ENCODE measurements around the gene CFAP45. TPM values are rescaled to one million over a fixed set of nuclear protein-coding genes. Genes with fewer than 3 reads are reported as not detected.

The CFAP45 gene
- total RNA-seq, 2 donors from 2014 or later = 0.49 to 0.55 TPM

DNA sequence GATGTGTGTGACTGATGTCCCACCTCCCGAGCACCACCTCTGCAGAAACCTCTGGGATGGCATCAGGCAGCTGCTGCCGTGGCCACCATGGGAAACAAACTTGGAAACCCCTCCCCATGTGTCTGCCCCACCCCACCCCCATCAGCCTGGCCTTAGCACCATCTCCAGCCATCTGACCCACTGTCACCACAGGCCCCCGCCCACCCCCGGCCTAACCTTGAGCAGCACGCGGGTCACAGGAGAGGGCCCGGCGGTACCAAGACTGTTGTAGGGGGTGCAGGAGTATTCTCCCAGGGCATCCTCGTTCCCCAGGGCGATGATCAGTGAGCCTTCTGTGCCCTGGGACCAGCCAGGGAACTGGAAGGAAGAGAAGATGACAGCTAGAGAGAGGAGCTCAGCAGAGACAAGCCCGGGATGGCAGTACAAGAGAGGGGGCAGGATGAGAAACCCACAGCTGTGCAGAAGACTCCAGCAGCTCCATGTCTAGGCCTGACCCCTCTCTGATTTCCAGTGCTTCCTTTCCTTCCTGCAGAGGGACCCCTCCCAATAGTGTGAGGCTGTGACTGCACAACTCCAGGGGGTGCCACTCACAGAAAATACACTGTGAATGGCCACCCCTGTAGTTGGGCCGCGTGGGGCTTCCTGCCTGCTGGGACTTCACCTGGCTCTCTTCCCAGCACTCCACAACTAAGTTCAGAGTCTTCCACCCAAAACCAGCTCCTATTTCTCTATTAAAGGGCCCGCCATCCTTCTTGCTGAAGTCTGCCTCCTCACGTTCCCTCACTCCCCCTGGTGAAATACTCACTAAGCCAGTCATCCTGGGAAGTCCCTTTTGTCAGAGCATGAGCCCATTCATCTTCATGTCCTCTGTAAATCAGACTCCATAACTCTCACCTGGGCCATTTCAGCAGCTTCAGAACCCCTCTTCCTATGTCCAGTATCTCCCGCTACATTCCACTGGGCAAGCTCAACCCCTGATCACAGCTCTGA is 32.6 kb upstream of the CFAP45 start:
- no peak overlapping the region for H3K27ac Mint-ChIP-seq
- no peaks in the 10 kb centered on the region for H3K36me3 Mint-ChIP-seq (ENCODE audit: low read depth)
- Histone ChIP-seq H3K27me3 (ENCODE audit: control insufficient read depth, insufficient read depth, low read length, poor library complexity, severe bottlenecking) (no peaks in the 10 kb centered on the region), H3K9ac (ENCODE audit: extremely low read depth, low read length, poor library complexity, severe bottlenecking) (no peak overlapping the region), H3K9me3 (ENCODE audit: control insufficient read depth, low read length) (no peaks in the 10 kb centered on the region), H3K4me3 (ENCODE audit: low read length) (no peak overlapping the region), H3K27ac (ENCODE audit: low read depth, low read length) (no peak overlapping the region), H3K36me3 (ENCODE audit: control insufficient read depth, insufficient read depth, low read length) (no peaks in the 10 kb centered on the region), H3K4me1 (ENCODE audit: control insufficient read depth, insufficient read depth, low read length) (peaks cover 10% of the 10 kb centered on the region)
- H3K4me1 Mint-ChIP-seq = peaks cover 17% of the 10 kb centered on the region
- DNase-seq = no peak
- peaks cover 12% of the 10 kb centered on the region for H3K27me3 Mint-ChIP-seq (ENCODE audit: insufficient read depth)
- WGBS, 2 experiments (ENCODE audit: insufficient coverage in 1 of 2, insufficient read length in 1 of 2) = 87 to 90% methylated on average over 7 to 16 of the region's 16 CpGs
- TF ChIP-seq, protein P1, sequence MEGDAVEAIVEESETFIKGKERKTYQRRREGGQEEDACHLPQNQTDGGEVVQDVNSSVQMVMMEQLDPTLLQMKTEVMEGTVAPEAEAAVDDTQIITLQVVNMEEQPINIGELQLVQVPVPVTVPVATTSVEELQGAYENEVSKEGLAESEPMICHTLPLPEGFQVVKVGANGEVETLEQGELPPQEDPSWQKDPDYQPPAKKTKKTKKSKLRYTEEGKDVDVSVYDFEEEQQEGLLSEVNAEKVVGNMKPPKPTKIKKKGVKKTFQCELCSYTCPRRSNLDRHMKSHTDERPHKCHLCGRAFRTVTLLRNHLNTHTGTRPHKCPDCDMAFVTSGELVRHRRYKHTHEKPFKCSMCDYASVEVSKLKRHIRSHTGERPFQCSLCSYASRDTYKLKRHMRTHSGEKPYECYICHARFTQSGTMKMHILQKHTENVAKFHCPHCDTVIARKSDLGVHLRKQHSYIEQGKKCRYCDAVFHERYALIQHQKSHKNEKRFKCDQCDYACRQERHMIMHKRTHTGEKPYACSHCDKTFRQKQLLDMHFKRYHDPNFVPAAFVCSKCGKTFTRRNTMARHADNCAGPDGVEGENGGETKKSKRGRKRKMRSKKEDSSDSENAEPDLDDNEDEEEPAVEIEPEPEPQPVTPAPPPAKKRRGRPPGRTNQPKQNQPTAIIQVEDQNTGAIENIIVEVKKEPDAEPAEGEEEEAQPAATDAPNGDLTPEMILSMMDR (conservative IDR thresholded peaks at IDR 0.05) = no peak
- no peak overlapping the region for H3K4me3 Mint-ChIP-seq
- H3K9me3 Mint-ChIP-seq = no peaks in the 10 kb centered on the region

DNA sequence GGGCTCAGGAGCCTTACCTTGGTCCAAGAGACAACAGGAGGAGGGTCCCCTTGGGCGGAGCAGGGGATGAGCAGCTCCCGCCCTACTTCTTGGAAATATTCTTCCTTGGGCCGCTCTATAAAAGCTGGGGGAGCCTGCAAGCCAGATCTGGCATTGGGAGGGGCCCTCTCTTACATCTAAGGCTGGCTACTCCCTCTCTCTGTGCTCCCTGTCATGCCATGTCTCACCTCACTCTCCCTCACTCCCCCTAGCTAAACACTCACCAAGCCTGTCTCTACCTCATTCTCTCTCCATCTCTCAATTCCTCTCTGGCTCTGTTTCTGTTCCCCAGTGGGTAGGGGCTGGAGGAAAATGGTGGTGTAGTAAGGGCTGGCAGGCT is 31.8 kb upstream of the CFAP45 start:
- no peak overlapping the region for H3K4me3 Mint-ChIP-seq
- peaks cover 9% of the 10 kb centered on the region for H3K4me1 Mint-ChIP-seq
- Histone ChIP-seq H3K27me3 (ENCODE audit: control insufficient read depth, insufficient read depth, low read length, poor library complexity, severe bottlenecking) (no peaks in the 10 kb centered on the region), H3K36me3 (ENCODE audit: control insufficient read depth, insufficient read depth, low read length) (no peaks in the 10 kb centered on the region), H3K4me3 (ENCODE audit: low read length) (no peak overlapping the region), H3K9me3 (ENCODE audit: control insufficient read depth, low read length) (no peaks in the 10 kb centered on the region), H3K4me1 (ENCODE audit: control insufficient read depth, insufficient read depth, low read length) (peaks cover 2% of the 10 kb centered on the region), H3K27ac (ENCODE audit: low read depth, low read length) (no peak overlapping the region), H3K9ac (ENCODE audit: extremely low read depth, low read length, poor library complexity, severe bottlenecking) (no peak overlapping the region)
- no peak overlapping the region for H3K27ac Mint-ChIP-seq
- WGBS, 2 experiments (ENCODE audit: insufficient coverage in 1 of 2, insufficient read length in 1 of 2) = 91 to 97% methylated on average over 3 of the region's 3 CpGs
- TF ChIP-seq, protein P1 (conservative IDR thresholded peaks at IDR 0.05) = no peak
- peaks cover 12% of the 10 kb centered on the region for H3K27me3 Mint-ChIP-seq (ENCODE audit: insufficient read depth)
- peaks cover 2% of the 10 kb centered on the region for H3K36me3 Mint-ChIP-seq (ENCODE audit: low read depth)
- H3K9me3 Mint-ChIP-seq = no peaks in the 10 kb centered on the region
- DNase-seq = no peak

DNA sequence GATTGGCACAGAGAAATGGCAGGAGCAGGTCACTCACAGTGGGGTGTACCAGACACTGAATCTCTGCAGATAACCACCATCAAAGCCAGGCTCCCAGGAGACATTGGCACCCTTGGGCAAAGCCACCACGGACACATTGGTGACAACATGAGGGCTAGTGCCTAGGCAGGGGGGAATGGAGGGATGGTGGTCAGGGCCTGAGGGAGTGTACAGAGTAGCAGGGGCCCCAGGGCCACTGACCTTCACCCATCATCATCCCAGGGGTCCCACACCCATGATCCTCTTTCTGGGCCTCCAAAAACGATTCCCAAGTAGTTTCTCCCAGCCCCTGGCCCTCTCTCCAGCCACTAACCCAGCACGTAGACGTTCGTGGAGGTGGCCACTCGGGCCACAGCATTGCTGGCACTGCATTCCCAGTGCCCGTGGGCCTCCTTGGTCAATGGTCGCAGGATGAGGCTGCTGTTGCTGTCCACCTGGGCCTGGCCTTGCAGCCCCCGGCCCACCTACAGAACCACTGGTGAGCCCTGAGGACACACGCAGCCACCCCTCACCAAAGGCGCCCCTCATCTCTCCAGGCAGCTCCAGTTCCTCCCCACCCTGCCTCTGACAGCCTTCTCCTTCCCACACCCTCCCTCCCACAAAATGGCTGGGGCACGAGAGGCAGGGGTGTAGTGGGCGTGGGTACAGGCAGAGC is 31.3 kb upstream of the CFAP45 start:
- no peak for DNase-seq

More for the DNA sequence above, 31.3 kb upstream of the CFAP45 start:
- Mint-ChIP-seq H3K27ac (no peak overlapping the region), H3K4me1 (peaks cover 7% of the 10 kb centered on the region), H3K9me3 (no peaks in the 10 kb centered on the region), H3K36me3 (ENCODE audit: low read depth) (peaks cover 2% of the 10 kb centered on the region), H3K4me3 (no peak overlapping the region), H3K27me3 (ENCODE audit: insufficient read depth) (peaks cover 12% of the 10 kb centered on the region)
- H3K36me3 ChIP-seq (ENCODE audit: control insufficient read depth, insufficient read depth, low read length) = no peaks in the 10 kb centered on the region
- H3K27ac ChIP-seq (ENCODE audit: low read depth, low read length) = no peak overlapping the region
- no peaks in the 10 kb centered on the region for H3K4me1 ChIP-seq (ENCODE audit: control insufficient read depth, insufficient read depth, low read length)
- no peaks in the 10 kb centered on the region for H3K9me3 ChIP-seq (ENCODE audit: control insufficient read depth, low read length)
- no peak overlapping the region for H3K4me3 ChIP-seq (ENCODE audit: low read length)
- H3K9ac ChIP-seq (ENCODE audit: extremely low read depth, low read length, poor library complexity, severe bottlenecking) = no peak overlapping the region
- H3K27me3 ChIP-seq (ENCODE audit: control insufficient read depth, insufficient read depth, low read length, poor library complexity, severe bottlenecking) = no peaks in the 10 kb centered on the region
- TF ChIP-seq, protein P1 (conservative IDR thresholded peaks at IDR 0.05) = no peak
- WGBS, 2 experiments (ENCODE audit: insufficient coverage in 1 of 2, insufficient read length in 1 of 2) = 90 to 92% methylated on average over 7 to 13 of the region's 13 CpGs

All from endodermal cell (in vitro differentiated cells).